GM12872 (cell line): ENCODE data around the gene ADAM10.

Source experiments
- TF ChIP-seq, protein P1 (sequence below): IDR thresholded peaks from 3 replicates; pipeline ENCODE4 v1.5.1; 2011; ENCODE audit warnings: low read depth, mild to moderate bottlenecking, low read length, moderate library complexity; ENCODE audit not compliant: insufficient read depth

The ADAM10 gene

GRCh38 chr15:58548308-58549012, 201.0 kb downstream of the ADAM10 start:
- TF ChIP-seq, protein P1, sequence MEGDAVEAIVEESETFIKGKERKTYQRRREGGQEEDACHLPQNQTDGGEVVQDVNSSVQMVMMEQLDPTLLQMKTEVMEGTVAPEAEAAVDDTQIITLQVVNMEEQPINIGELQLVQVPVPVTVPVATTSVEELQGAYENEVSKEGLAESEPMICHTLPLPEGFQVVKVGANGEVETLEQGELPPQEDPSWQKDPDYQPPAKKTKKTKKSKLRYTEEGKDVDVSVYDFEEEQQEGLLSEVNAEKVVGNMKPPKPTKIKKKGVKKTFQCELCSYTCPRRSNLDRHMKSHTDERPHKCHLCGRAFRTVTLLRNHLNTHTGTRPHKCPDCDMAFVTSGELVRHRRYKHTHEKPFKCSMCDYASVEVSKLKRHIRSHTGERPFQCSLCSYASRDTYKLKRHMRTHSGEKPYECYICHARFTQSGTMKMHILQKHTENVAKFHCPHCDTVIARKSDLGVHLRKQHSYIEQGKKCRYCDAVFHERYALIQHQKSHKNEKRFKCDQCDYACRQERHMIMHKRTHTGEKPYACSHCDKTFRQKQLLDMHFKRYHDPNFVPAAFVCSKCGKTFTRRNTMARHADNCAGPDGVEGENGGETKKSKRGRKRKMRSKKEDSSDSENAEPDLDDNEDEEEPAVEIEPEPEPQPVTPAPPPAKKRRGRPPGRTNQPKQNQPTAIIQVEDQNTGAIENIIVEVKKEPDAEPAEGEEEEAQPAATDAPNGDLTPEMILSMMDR = no peak

- TF ChIP-seq, protein P1 = no peak
Measured at GRCh38 chr15:58547628-58548307, 201.7 kb downstream of the ADAM10 start.

- TF ChIP-seq, protein P1 = no peak
Measured at GRCh38 chr15:58546635-58547627, 202.6 kb downstream of the ADAM10 start.

DNA sequence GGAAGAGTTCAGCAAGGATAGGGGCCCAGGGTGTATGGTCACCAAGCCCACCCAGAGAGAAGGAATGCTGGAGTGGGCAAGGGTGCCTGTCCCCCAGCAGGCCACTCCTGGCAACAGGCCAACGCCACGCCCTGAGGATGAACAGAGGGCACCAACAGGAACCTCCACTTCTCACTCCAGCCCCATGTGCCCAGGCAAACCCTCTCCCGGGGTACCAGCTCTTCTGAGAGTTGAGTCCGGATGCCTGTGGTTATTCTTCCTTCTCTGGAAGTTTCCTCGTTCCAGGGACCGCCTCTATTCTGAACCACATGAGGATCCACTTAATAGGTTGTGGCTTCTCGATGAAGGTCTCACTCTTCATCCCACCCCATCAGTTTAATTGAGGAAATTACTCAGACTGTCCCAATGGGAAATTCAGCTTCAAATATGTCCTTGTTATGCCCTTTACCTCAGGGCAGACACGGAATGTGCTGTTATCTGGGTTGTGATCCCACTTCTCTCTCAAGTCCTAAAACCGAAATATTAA, 203.4 kb downstream of the ADAM10 start:
- TF ChIP-seq, protein P1 = no peak

DNA sequence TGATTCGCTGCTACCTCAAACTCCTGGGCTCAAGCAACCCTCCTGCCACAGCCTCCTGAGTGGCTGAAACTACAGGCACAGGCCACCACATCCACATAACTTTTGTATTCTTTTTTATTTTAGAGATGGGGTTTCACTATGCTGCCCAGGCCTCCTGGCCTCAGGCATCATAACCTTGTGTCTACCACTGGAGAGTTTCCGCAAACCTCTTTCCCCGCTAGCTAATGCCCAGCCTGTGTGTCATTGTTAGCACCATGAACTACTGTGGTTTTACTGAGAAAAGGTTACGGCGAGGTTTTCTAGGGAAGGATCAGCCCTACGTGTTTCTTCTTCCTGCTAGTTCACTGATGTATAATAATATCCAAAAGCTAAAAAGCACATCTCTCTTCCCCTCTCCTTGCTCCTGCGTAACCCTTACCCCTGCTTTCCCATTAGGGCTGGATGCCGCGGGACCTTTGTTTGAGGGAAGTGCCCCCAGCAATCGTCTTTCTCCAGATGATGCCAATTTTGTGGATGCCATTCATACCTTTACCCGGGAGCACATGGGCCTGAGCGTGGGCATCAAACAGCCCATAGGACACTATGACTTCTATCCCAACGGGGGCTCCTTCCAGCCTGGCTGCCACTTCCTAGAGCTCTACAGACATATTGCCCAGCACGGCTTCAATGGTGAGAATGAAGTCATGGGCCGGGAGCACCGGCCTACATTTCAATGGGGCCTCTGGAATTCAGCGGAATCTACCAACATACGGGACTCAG, 204.0 kb downstream of the ADAM10 start:
- TF ChIP-seq, protein P1 = no peak

GRCh38 chr15:58544756-58545155, 204.8 kb downstream of the ADAM10 start:
- TF ChIP-seq, protein P1 = no peak
